ENCODE measurements around the gene IL22RA1.

The IL22RA1 gene

GRCh38 chr1:24138476-24139221 lies 4.3 kb downstream of the IL22RA1 start:
- no peak for DNase-seq (ENCODE audit: low read depth)

DNA sequence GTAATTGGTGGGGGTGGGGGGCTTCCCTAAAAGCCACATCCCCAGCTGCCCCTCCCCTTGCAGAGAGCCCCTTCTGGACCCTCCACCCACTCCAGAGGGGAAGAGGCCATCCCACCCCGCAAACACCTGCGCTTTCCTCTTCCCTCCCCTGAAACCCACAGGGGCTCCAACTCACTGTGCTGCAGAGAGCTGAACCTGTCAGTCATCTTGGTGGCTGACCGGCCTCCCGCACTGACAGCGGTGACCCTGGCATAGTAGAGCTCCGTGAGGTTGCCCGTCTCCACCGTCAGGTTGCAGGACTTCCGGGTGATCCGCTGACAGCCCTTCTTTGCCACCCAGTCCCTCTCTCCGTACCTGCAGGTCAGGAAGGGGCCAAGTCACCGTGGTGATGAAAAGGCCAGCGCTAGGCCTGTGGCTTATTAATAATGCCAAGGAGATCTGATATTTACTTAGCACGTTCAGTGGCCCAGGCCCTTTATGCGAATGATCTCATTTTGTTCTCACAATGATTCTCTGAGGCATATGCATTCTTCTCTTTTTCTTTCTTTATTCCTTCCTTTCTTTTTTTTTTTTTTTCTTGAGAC lies 5.9 kb downstream of the IL22RA1 start:
- DNase-seq (ENCODE audit: low read depth) = no peak

- no peak for DNase-seq (ENCODE audit: low read depth)
Observed at GRCh38 chr1:24134376-24134775, 8.6 kb downstream of the IL22RA1 start.

GRCh38 chr1:24133819-24134218 lies 9.1 kb downstream of the IL22RA1 start:
- DNase-seq (ENCODE audit: low read depth) = no peak

DNA sequence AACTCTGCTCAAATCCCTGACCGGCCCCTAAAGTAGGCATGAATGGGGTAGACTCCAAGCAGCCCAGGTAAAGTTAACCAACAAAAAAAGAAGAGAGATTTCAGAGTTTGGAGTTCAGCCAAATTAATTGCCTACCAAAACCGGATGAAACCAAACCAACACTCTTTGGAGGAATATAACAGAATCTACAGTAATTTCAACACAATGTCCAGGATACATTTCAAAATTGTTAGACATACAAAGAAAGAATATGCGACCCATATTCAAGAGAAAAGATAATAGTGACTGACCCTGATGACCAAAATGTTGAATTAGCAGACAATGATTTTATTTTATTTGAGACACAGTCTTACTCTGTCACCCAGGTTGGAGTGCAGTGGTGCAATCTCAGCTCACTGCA lies 12.6 kb downstream of the IL22RA1 start:
- DNase-seq (ENCODE audit: low read depth) = no peak

- no peak for DNase-seq (ENCODE audit: low read depth)
Observed at GRCh38 chr1:24127801-24128363, 15.1 kb downstream of the IL22RA1 start.

DNA sequence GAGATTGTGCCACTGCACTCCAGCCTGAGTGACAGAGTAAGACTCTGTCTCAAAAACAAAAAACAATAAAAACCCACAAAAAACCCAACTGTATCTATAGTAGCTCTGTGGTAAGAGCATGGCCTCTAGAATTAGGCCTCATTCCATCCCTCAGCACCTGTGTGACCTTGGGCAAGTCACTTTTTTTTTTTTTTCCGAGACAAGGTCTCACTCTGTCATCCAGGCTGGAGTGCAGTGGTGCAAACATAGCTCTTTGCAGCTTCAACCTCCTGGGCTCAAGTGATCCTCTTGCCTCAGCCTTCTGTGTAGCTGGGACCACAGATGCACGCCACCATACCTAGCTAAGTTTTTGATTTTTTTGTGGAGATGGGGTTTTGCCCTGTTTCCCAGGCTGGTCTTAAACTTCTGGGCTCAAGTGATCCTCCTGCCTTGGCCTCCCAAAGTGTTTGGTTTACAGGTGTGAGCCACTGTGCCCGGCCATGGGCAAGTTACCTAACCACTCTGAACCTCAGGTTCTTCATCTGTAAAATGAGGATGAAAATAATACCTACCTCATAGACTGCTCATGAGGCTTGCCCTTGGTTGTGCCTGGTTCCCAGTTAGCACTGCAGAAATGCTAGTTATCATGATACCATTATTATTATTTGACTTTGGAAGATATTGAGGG lies 15.7 kb downstream of the IL22RA1 start:
- no peak for DNase-seq (ENCODE audit: low read depth)

DNA sequence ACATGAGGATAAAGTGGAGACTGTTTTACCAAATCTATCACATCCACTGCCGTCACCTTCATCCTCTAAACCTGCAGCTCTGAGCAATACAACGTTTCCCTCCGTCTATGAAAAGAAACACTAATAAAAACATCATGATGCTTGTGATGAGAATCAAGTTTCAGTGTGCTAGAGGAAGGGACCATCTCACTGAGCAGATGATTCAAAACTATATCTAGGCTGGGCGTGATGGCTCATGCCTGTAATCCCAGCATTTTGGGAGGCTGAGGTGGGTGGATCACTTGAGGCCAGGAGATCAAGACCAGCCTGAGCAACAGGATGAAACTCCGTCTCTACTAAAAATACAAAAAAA lies 16.3 kb downstream of the IL22RA1 start:
- DNase-seq (ENCODE audit: low read depth) = no peak

DNA sequence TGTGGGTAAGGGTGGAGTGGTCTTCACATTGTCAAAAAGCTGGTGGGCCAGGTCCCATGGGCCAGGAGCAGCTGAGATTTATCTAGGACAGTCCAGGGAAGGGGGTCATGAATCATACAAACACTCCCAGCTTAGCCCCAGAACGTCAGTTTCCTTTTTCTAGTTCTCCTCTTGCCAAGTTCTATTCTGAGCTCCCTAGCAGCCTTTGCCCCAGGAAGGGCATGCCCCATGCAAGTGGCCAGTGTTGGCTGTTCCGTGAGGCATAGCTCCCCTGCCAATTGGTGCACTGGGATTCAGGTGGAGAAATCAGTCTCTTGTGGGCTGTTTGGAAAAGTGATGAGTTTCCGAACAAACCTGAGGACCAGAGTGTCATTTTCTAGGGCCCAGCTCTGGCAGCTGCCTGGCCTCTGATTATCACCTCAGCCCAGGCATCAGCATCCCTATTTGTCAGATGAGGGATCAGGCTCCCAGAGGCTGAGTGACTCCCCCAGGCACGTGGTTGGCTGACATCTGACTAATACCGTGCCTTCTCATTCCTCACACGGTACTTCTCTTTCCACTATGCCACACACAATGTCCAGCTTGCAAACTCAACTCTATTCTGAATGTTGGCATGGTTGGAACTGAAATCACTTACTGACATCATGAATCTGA lies 16.8 kb downstream of the IL22RA1 start:
- DNase-seq (ENCODE audit: low read depth) = no peak

- no peak for DNase-seq (ENCODE audit: low read depth)
Observed at GRCh38 chr1:24125456-24125855, 17.5 kb downstream of the IL22RA1 start.

DNA sequence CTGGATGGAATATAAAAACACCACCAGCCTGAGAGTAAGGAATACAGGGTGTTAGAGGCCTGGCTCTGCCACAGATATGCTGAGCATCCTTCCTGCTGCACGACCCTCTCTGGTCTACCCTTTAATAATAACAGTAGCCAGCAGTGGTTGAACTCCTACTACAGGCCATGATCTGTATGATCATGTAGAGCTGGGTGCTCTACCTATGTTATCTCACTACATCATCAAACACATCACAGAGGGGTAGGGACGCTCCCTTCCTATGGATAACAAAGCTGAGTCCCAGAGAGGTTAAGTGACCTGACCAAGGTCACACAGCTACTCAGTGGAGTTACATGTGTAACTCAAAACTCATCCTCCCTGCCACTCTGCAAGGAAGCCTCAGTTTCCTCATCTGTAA lies 18.0 kb downstream of the IL22RA1 start:
- no peak for DNase-seq (ENCODE audit: low read depth)

DNA sequence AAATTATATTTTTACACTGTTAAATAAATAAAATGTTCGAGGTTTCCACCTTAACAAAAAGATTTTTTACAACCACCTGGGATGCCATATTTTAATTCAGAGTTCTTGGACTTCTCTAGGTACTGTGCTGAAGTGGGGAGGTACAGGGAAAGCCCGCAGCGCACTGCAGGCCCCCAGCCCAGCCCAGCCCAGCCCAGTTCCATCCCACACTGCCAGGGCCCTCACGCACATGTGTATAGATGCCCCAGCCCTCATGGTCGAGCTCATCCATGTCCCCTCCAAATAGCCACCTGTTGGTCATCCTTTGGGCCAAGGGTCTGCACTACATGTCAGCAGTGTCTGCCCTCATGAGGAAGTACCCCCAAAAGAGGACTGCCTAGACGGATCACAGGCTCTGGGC lies 19.3 kb downstream of the IL22RA1 start:
- no peak for DNase-seq (ENCODE audit: low read depth)

DNA sequence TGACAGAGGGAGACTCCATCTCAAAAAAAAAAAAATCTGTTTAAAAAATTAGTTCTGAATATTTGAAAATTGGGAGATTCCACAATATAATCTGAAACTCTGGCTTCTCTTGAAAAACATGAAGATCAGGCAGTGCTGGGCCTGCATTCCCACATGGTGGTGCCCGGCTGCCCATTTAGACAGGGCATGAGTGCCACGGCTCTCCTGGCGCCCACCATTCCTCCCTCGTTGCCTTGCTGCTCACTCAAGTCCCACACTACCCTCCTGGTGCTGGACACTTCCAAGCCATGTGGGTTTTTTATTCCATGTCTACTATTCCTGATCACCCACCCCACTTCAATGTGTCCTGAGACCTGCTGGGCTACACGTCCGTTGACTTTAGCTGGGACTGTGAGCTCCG lies 20.2 kb downstream of the IL22RA1 start:
- no peak for DNase-seq (ENCODE audit: low read depth)

DNA sequence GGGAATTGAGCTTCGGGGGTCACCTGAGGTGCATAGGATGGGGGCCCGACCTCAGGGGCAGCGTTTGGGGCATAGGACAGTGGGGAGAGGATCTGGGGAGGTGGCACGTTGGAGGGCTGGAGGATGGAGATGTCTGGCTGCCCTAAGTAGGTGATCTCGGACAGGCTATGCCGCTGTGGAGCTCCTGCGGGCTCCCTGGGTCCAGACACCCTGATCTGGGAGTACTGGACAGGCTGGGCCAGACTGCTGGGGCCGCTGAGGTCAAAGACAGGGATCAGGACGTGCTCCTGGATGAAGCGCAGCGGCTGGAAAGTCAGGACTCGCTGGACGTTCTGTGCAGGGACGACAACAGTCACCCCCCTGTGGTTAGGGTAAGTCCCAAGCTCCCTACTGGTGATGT lies 21.5 kb downstream of the IL22RA1 start:
- DNase-seq (ENCODE audit: low read depth) = no peak

DNA sequence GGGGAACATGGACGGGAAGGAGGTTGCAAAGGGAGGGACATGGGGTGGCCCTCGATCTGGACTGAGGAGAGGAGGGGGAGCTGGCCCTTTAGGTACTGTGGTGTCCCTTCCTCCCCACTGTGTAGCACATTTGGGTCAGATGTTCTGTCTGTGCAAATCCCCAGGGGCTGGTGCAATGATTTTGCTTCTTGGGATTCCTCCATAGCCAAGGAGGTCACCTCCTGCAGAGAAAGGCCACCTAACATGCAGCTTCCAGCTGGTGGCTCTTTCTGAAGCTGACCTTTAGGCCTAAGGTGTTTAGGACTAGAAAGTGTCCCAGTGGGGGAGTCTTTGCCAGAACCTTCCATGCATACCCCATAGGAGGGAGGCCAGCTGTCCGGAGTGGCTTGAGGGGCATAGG lies 22.0 kb downstream of the IL22RA1 start:
- no peak for DNase-seq (ENCODE audit: low read depth)

DNA sequence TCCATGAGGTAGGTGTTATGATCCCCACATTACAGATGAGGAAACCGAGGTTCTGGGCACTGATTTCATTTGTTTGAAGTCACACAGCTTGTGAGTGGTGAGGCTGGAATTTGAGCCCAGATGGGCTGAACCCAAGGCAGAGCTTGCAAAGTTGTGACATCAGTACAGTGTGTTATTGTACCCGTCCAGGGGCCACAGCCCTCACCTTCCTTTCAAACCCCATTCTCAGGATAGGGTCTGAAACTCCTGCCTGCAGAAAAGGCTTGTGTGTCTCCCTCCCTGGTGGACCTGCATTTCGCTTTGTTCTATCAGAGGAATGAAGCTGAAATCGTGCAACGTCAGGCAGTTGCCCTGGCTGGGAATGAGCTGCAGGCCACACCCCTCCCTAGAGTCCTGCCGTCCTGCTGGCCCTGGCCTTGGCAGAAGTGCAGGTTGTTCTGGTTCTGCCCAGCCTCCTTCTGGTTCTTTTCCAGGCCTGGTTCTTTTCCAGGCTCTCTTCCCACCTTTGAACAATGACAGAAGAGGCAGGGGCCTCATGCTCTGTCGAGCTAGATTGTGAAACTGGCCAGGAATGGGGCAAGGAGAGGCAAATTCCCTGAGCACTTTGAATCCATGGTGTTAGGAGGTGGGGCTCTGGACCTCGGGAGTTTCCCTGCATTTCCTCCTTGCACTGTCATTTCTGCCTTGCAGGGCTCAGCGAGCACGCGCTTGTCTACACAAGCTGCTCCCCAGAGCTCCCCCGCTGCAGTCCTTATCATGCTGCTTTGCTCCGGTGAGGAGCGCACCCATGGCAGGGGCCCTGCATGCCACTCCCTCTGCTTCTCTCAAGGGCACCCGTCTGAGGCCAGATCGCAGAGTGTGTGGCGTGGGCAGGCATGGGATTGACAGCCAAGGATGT lies 22.8 kb downstream of the IL22RA1 start:
- DNase-seq (ENCODE audit: low read depth) = no peak

GRCh38 chr1:24119489-24119858 lies 23.5 kb downstream of the IL22RA1 start:
- DNase-seq (ENCODE audit: low read depth) = no peak

DNA sequence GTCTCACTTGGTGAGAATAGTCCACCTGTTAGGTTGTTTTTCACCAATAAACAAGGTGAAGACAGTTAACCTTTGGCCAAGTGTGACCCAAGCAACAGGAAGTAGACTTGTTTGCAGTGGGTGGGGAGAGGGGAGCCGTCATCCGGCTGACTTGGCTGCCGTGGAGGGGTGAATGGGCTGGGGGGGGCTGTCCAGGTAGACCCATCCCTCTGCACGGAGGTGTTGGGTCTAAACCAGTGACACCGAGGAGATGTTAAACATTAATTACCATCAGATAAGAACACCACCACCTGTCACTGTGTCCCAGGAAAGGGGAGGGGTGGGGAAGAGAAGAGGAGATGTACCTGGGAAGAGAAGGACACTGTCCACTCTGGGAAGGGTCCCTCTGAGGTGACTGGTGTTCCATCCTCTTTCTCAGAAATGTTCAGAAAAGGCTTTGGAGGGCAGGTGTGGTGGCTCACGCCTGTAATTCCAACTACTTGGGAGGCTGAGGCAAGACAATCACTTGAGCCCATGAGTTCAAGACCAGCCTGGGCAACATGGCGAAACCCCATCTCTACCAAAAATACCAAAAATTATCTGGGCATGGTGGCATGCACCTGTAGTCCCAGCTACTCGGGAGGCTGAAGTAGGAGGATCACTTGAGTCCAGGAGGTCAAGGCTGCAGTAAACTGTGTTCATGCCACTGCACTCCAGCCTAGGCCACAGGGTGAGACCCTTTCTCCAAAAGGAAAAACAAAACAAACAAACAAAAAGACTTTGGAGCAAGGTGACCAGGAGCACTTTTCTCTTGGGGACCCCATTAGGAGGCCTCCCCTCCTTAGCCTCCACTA lies 24.3 kb downstream of the IL22RA1 start:
- no peak for DNase-seq (ENCODE audit: low read depth)

- no peak for DNase-seq (ENCODE audit: low read depth)
Observed at GRCh38 chr1:24117722-24118409, 25.1 kb downstream of the IL22RA1 start.

DNA sequence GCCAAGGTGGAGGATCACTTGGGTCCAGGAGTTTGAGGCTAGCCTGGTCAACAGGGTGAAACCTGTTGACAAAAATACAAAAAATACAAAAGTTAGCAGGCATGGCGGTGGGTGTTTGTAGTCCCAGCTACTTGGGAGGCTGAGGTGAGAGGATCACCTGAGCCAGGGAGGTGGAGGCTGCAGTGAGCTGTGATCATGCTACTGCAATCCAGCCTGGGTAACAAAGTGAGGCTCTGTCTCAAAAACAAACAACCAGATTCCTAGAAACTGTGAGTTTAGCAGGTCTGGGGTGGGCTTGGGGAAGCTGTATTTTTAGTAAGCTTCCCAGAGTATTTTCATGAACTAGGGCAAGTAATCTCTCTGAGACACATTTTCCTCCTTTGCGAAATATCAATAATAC lies 25.8 kb downstream of the IL22RA1 start:
- DNase-seq (ENCODE audit: low read depth) = no peak
